Measurements from ENCODE around the gene IL23R.
"Not testable (repeated sequence)": the region's sequence is repeated elsewhere in the genome, so short reads cannot be mapped to it uniquely, and the experiment has no call there.

The IL23R gene

DNA sequence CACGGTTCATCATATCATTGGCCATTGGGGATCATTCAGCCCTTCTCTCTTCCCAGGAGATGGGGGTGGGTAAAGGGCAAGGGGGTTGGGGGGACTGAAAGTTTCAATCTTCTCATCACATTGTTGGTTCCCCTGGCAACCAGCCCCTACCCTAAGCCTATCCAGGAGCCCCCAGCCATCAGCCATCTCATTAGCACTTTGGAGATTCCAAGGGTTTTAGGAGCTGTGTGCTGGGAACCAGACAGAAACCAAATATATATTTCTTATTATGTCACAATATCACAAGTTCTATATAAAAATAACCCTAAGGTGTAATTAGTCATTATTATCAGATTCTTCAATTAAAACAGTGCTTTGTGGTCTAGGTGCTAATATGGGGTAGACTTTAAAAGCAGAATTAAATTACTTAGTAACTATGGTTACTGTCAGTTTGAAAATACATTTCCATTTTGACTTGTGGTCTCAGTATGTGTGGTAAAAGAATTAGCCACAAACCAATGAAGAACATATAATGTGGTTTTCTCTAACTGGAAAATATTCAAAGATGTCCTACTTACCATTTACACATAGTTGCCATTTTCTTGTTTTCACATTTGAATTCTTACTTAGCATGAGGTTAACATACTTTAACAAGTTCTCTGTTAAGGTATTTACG, 28.1 kb downstream of the IL23R start:
- no peak for DNase-seq (ENCODE audit: low read depth)

DNA sequence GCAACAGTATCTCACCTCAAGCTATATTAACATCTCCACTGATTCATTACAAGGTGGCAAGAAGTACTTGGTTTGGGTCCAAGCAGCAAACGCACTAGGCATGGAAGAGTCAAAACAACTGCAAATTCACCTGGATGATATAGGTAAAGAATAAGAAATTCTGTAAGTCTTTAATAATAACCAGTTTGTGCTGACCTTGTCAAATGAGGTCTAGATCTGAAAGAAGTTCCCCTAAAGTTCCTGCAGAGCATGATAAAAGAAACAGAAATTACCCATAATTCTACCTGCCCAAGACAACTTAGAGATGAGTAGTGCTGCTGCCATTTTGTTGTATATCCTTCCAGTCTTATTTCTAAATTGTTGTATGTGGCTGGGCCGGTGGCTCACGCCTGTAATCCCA, 34.5 kb downstream of the IL23R start:
- no peak for DNase-seq (ENCODE audit: low read depth)

DNA sequence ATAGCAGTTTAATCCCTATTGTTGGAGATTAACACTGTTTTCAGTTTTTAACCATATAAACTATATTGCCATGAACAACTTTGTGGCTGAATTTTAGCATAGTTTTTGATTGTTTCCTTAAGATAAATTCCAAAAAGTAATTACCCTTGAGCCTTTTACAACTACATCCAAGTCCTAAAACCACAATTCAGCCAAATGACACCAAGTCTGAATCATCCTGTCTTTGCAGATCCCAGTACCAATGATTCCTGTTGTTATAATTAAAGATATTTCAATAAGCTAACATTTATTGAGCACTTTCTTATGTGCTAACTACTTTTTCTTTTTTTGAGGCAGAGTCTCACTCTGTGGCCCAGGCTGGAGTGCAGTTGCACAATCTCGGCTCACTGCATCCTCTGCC, 35.6 kb downstream of the IL23R start:
- DNase-seq (ENCODE audit: low read depth), result no peak

DNA sequence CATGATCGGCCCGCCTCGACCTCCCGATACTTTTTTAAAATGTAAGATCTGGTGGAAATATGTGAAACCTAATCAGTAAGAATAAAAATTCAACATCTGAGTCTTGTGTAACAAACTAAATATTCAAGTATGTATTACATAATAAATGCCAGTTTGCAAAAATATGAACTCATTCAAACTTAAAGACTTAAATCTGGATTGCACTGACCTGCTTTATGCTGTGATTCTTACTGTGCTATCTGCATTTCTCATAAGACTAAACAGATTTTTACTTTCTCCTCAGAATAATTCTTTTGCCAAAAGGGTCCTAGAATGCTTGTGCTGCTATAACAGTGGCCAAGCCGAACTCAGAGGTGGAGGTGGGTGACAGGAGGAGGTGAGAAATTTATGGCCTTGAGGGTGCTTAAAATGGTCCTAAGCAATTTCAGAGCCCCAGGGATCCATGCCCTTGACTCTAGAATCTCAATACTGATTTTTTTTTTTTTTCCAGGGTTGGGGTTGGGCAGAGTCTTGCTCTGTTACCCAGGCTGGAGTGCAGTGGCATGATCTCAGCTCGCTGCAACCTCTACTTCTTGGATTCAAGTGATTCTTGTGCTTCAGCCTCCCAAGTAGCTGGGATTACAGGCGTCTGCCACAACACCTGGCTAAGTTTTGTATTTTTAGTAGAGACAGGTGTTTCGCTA, 38.2 kb downstream of the IL23R start:
- no peak for DNase-seq (ENCODE audit: low read depth)

GRCh38 chr1:67207398-67207797, 41.1 kb downstream of the IL23R start:
- DNase-seq (ENCODE audit: low read depth), result not testable (repeated sequence)

- no peak for DNase-seq (ENCODE audit: low read depth)
These were observed 42.0 kb downstream of the IL23R start for GRCh38 chr1:67208217-67208616.

DNA sequence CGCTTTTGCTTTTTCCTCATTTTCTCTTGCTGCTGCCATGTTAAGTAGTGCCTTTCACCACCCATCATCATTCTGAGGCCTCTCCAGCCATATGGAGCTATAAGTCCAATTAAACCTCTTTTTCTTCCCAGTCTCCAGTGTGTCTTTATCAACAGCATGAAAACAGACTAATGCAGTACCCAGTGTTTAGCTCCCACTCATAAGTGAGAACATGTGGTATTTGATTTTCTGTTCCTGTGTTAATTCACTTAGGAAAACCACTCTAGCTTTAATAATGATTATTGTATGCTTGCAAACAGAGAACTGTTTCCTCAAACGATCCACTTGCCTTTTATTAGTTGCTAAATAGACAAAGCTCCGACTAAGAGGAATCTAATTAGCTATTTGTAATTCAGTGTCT, 43.3 kb downstream of the IL23R start:
- no peak for DNase-seq (ENCODE audit: low read depth)

DNA sequence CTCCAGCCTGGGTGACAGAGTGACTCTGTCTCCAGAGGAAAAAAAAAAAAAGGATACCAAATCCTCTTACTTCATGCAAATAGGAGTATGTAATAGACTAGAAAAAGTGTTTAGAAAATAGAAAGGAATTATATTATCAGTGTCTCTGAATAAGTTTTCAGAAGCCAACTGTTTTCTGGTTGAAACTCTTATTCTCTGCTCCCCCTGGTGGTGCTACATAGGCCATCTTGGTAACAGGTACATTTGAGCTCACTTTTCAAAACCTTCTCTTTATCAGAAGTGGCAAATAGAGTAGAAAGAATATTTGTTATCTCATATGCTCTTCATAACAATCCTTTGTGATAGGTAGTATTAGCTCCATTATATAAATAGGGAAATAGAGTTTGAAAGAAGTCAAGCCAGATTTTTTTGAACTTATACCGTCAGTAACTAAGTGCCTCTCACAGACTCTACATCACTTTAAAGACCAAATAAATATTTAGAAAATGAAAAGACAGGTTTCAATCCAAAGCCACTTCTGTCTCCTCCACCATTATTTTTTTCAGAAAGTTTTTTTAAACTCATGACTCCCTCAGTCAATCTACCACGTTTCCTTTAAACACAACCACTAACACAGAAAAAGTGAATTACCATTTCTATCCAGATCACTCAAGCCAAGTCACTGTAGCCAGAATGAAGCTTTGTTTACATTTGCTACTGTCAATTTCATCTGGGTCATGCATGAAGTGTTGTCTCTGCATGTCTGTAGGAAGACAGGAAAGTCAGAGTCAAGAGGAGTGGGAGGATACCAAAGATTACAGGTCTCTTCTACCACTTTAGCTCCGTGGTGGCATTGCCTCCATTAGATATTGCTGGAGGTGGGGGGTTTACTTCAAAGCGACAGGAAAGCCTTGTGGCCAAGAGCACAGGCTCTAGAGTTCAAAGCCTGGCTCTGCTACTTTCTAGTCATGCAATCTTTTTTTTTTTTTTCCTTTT, 45.6 kb downstream of the IL23R start:
- no peak for DNase-seq (ENCODE audit: low read depth)

GRCh38 chr1:67213164-67213563, 46.9 kb downstream of the IL23R start:
- no peak for DNase-seq (ENCODE audit: low read depth)

GRCh38 chr1:67213948-67214347, 47.7 kb downstream of the IL23R start:
- no peak for DNase-seq (ENCODE audit: low read depth)

- no peak for DNase-seq (ENCODE audit: low read depth)
These were observed 48.3 kb downstream of the IL23R start for GRCh38 chr1:67214420-67215174.

DNA sequence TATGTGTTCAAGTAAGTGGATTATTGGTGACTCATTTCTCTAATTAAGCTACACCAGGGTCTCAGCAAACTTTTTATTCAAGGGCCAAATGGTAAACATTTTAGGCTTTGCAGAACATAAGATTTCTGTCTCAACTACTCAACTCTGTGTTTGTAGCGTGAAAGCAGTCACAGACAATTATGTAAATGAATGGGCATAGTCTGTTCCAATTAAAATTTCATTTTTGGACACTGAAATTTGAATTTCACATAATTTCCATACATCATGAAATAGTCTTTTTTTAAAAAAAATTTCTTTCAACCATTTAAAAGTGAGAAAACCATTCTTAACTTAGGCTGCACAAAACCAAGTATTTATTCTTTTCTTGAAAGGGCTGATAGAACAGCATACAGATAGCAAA, 50.1 kb downstream of the IL23R start:
- DNase-seq (ENCODE audit: low read depth), result no peak

DNA sequence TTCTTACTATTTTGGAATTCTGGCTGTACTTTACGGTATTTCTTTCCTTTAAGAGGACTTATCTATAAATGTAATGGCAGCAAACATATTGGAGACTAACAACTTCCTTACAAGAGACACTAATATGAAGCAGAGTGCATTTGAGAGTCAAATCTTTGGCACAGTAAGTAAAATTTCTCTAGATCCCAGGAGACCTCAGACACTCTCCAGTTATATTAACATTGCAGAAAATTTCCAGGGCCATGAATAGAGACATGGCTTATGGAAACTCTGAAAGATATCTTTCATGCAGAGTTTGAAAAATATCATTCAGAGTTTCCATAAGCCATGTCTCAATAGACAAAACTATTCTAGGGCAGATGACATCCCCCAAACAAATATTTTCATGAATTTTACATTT, 51.2 kb downstream of the IL23R start:
- DNase-seq (ENCODE audit: low read depth), result no peak

DNA sequence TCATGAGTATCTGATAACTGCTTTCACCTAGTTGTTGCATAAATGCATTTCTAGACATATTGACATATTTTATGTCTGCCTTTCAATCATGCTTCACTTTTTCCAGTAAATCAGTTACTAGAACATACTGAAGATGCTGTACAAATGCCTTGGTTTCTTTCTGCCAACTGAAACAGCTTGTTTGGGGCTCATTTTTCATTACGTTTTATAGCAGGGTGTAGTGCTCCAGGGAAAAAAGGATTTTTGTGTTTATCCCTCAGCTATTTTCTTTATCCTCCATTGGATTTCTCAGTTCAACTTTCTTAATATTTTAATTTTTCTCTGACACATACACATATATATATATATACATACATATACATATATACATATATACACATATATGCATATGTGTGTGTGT, 51.7 kb downstream of the IL23R start:
- DNase-seq (ENCODE audit: low read depth), result no peak

DNA sequence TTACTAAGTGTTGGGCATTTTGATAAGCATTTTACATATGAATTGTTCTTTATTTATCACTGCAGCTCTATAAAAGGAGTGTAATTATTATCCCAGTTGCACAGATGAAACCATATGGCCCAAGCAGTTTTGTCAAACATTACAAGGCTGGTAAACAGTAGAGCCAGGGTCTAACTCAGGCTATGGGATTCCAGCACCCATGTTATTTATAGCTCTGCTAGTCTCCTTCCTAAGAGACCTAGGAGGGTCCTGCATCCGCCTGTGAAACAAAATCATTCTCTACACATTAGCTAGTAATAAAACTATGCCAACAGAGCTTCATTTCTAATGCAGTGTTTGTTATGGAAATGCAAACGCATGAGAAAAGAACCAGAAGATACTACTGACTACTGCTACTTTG, 58.6 kb downstream of the IL23R start:
- no peak for DNase-seq (ENCODE audit: low read depth)

- DNase-seq (ENCODE audit: low read depth), result no peak
These were observed 60.4 kb downstream of the IL23R start for GRCh38 chr1:67226688-67227087.

GRCh38 chr1:67227196-67227595, 60.9 kb downstream of the IL23R start:
- no peak for DNase-seq (ENCODE audit: low read depth)

GRCh38 chr1:67228791-67229190, 62.5 kb downstream of the IL23R start:
- no peak for DNase-seq (ENCODE audit: low read depth)

DNA sequence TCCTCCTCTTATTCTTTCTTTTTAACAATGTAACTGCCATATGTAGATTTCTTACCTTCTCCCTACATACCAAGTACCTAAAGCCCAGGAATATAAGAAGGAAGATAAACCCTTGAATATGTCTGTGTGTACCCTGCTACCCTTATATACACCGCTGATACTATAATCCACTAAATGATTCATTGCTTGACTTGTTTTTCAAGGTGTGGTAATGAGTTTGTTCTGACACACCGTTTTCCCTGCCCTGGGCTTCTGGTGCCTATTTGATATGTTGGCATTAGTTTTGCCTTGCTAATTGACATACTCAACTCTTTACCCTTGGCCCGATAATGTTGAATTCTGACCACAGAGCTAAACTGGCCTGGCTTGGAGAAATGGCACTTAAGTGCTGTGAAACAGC, 64.3 kb downstream of the IL23R start:
- no peak for DNase-seq (ENCODE audit: low read depth)

DNA sequence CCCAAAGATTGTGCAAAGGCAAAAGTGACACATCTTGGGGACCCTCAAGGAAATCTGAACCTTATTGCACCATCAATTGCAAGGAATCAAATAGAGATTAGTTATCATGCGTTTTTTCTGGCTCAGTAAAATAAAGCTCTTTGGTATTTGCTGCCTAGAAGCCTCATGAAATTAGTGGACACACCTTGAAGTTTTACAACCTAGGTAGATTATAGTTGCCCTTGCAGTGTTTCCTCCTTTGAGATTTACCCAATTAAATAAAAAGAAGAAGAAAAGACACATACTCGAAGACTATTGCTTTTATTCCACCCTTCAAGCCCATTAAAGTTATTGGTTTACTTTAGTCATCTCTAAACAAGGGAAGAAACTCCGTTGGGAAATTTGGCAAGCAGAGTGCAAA, 70.0 kb downstream of the IL23R start:
- no peak for DNase-seq (ENCODE audit: low read depth)

GRCh38 chr1:67239738-67240137, 73.5 kb downstream of the IL23R start:
- no peak for DNase-seq (ENCODE audit: low read depth)

DNA sequence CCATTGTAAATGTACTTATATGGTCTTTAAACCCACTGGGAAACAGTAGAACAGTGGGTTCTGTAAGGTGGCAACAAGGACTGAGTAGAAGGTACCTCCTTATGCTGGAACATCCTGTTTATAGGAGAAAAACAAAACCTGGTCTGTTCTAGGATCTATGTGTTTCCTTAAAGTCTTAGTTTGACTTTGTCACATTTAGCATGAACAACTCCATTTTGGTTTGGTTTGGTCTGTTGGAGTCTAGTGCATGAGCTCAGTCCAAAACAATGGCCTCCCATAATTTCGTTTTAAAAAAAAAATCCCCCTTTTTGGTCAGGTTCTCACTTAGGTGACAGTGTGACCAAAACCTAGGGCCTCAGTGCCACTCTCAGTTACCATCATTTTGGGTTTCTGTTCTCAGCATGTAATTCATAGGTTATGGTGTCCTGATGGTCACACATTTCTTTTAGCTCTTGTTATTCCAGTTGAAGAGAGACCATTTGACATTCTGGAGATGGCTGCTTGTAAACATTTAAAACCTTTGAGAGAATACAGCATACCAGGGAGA, 75.0 kb downstream of the IL23R start:
- no peak for DNase-seq (ENCODE audit: low read depth)

All from stimulated activated CD8-positive, alpha-beta memory T cell treated with anti-CD3 and anti-CD28 coated beads, Interleukin-15, amount 100 ng/mL, for 24 hours (primary cell).